Naive thymus-derived CD4-positive, alpha-beta T cell (primary cell): ENCODE results near the gene LRGUK. TPM values are rescaled to one million over a fixed set of nuclear protein-coding genes. Genes with fewer than 3 reads are reported as not detected.

ENCODE experiments used
- ATAC-seq: fragments of 150-1000 bp; cut with Tn5 transposase; 2 replicates; pipeline ENCODE4 v1.10.0; 2021; ENCODE audit warnings: mild to moderate bottlenecking, moderate library complexity
- CTCF ChIA-PET: fragments of 350-600 bp; sonication (Branson Sonifier 250); formaldehyde crosslinking; loops from one replicate; lab custom pipeline; 2021; ENCODE audit warnings: antibody characterized with exemption; lab: Charles Lee
- POLR2A ChIA-PET: fragments of 350-600 bp; sonication (Branson Sonifier 250); formaldehyde crosslinking; loops from one replicate; lab custom pipeline; 2021; ENCODE audit warnings: antibody characterized with exemption, inconsistent platforms; lab: Charles Lee
- DNase-seq, 9 donors: peaks; one replicate each; pipeline versions ENCODE4 v3.0.0 to v3.0.0-alpha.2; 2020 to 2022; ENCODE audit warnings: mixed read lengths in 1 of 9
- H3K27ac ChIP-seq: one replicate; pipeline ENCODE4 v1.7.0; 2013; ENCODE audit warnings: mild to moderate bottlenecking, low read depth, low read length, moderate library complexity
- H3K27me3 ChIP-seq, 2 donors: one replicate each; pipeline ENCODE4 v1.7.0; 2013; ENCODE audit warnings: low read length in 2 of 2, mild to moderate bottlenecking in 2 of 2, moderate library complexity in 2 of 2; ENCODE audit not compliant: control insufficient read depth in 2 of 2, insufficient read depth in 2 of 2
- H3K36me3 ChIP-seq, 3 experiments: 1 replicate in 2 of 3; 2 replicates in 1 of 3; pipeline ENCODE4 v1.7.0; 2013; ENCODE audit warnings: low read length in 3 of 3, mild to moderate bottlenecking in 3 of 3, moderate library complexity in 1 of 3; ENCODE audit not compliant: insufficient read depth in 3 of 3, control insufficient read depth in 2 of 3
- H3K4me1 ChIP-seq, 2 donors: one replicate each; pipeline ENCODE4 v1.7.0; 2013; ENCODE audit warnings: low read length in 2 of 2, mild to moderate bottlenecking in 2 of 2, moderate library complexity in 1 of 2; ENCODE audit not compliant: control insufficient read depth in 2 of 2, insufficient read depth in 2 of 2
- H3K4me3 ChIP-seq: 2 replicates; pipeline ENCODE4 v1.7.0; 2013; ENCODE audit warnings: mild to moderate bottlenecking, low read length
- H3K9me3 ChIP-seq, 3 experiments: 1 replicate in 2 of 3; 2 replicates in 1 of 3; pipeline ENCODE4 v1.7.0; 2013; ENCODE audit warnings: low read length in 3 of 3; ENCODE audit not compliant: control insufficient read depth in 2 of 3
- H3K27ac Mint-ChIP-seq, 9 donors: one replicate each; pipeline ENCODE4 v1.8.0; 2020 to 2022; ENCODE audit warnings: mixed read lengths in 9 of 9, mild to moderate bottlenecking in 8 of 9, moderate library complexity in 5 of 9, inconsistent platforms in 2 of 9
- H3K27me3 Mint-ChIP-seq, 5 donors: one replicate each; pipeline ENCODE4 v1.8.0; 2021 to 2022; ENCODE audit warnings: mixed read lengths in 5 of 5, mild to moderate bottlenecking in 1 of 5
- H3K36me3 Mint-ChIP-seq, 5 donors: one replicate each; pipeline ENCODE4 v1.8.0; 2020 to 2022; ENCODE audit warnings: mixed read lengths in 5 of 5, mild to moderate bottlenecking in 3 of 5, inconsistent platforms in 1 of 5
- H3K4me1 Mint-ChIP-seq, 7 donors: one replicate each; pipeline ENCODE4 v1.8.0; 2020 to 2022; ENCODE audit warnings: mixed read lengths in 7 of 7, mild to moderate bottlenecking in 3 of 7, inconsistent platforms in 1 of 7
- H3K4me3 Mint-ChIP-seq, 10 donors: one replicate each; pipeline ENCODE4 v1.8.0; 2020 to 2022; ENCODE audit warnings: mild to moderate bottlenecking in 10 of 10, mixed read lengths in 10 of 10, moderate library complexity in 6 of 10, inconsistent platforms in 2 of 10
- H3K9me3 Mint-ChIP-seq, 11 donors: one replicate each; pipeline ENCODE4 v1.8.0; 2020 to 2022; ENCODE audit warnings: mixed read lengths in 11 of 11, mild to moderate bottlenecking in 4 of 11, inconsistent platforms in 1 of 11, moderate library complexity in 1 of 11
- intact Hi-C, 2 donors: fragments of 100-400 bp; cut with micrococcal nuclease; formaldehyde crosslinking; loops; one replicate each; pipeline ENCODE4 v1.15.1; 2023
- polyA plus RNA-seq, 2 donors: library from polyadenylated mRNA; unstranded; fragments of 300-500 nt; fragmentation: Illumina TruSeq; gene quantifications; one replicate each; pipeline ENCODE4 v1.2.3, GENCODE V29; 2021
- total RNA-seq, 6 experiments: library from RNA in 5 of 6; stranded (reverse) in 5 of 6; gene quantifications; 1 replicate in 5 of 6; 2 replicates in 1 of 6; pipeline ENCODE4 v1.2.3 and lab custom pipeline; 2021 to 2026

Gene LRGUK
- total and polyA plus RNA-seq, 7 experiments from 2014 or later, result 0.22 to 1.0 (median 0.39) TPM; not detected in 1

DNA sequence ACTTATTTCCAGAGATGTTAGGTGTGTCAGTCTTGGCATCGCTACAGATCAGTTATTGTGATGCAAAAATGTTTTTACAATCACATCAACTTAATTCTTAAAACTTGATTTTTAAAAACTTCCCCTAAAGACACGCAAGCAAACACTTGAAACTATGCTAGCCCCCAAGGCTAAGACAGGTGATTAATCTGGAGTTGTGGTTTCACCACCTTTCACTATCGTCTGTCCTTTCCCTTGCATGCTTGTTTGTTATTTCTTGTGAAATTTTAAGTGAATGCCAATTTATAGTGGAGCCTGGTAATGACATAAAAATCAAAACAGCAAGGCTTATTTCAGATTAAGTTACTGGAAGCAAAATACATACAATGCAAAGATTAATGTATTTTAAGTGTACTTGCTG, 119.2 kb downstream of the LRGUK start:
- Histone ChIP-seq H3K4me1 (no peaks in the 10 kb centered on the region), H3K27ac (no peak overlapping the region), H3K9me3 (no peaks in the 10 kb centered on the region), H3K36me3 (no peaks in the 10 kb centered on the region), H3K27me3 (no peaks in the 10 kb centered on the region), H3K4me3 (no peak overlapping the region)
- Mint-ChIP-seq H3K9me3 (peaks cover 0 to 25% (median 7%) of the 10 kb centered on the region in 11 donors), H3K4me1 (no peaks in the 10 kb centered on the region), H3K27ac (no peak overlapping the region), H3K36me3 (no peaks in the 10 kb centered on the region), H3K4me3 (no peak overlapping the region), H3K27me3 (peaks cover 0 to 23% (median 13%) of the 10 kb centered on the region in 5 donors)
- ChIA-PET POLR2A (no interaction called here), CTCF (interaction anchor here (0.6 kb wide), 1 partner anchor 215 kb away, joined by 3 read pairs; no protein-coding TSS in a partner anchor)
- DNase-seq (no peak), ATAC-seq (no peak)
- intact Hi-C loops, result no loop called here

DNA sequence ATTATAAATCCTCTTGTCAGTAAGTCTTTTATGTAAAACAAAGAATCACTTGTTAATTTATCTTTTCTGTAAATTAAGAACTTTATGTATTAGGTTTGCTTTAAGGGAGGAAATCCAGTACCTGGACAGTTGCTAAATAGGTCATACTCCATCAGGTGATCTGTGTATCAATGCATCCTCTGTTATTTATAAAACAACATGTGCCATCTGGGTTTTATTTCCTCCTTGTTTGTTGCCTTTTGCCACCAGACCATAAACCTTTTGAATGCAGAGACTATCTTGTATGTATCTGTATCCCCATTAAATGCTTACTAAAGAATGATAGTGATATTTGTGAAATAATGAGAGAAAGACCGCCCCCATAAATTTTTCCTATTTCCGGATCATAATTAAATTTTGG, 119.6 kb downstream of the LRGUK start:
- Histone ChIP-seq H3K4me3 (no peak overlapping the region), H3K4me1 (no peaks in the 10 kb centered on the region), H3K9me3 (no peaks in the 10 kb centered on the region), H3K27ac (no peak overlapping the region), H3K27me3 (no peaks in the 10 kb centered on the region), H3K36me3 (no peaks in the 10 kb centered on the region)
- DNase-seq (no peak), ATAC-seq (no peak)
- Mint-ChIP-seq H3K36me3 (no peaks in the 10 kb centered on the region), H3K9me3 (peaks cover 0 to 21% (median 4%) of the 10 kb centered on the region in 11 donors), H3K4me1 (no peaks in the 10 kb centered on the region), H3K4me3 (no peak overlapping the region), H3K27me3 (peaks cover 0 to 23% (median 13%) of the 10 kb centered on the region in 5 donors), H3K27ac (no peak overlapping the region)
- intact Hi-C loops, result no loop called here
- POLR2A ChIA-PET, result no interaction called here
- CTCF ChIA-PET, result no interaction called here

DNA sequence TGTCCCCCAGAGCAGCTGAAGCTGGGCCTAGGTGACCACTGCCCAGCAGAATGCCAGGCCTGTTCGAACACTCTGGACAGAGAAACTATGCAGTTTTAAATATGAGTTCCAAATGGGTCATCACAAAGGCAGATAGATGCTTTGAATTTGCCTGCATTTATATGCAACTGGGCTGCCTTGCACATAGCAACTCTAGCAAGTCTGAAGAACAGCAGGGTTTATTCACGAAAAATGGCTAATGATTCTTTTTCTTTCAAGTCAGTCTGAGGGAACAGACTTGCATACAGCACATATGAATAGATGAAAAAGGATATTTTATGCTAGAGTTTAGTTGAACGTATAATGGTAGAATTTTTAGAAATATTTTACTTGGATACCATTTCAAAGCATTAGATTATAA, 121.1 kb downstream of the LRGUK start:
- H3K9me3 Mint-ChIP-seq, result peaks cover 0 to 12% (median 4%) of the 10 kb centered on the region in 11 donors
- intact Hi-C loops, result no loop called here
- Histone ChIP-seq H3K36me3 (no peaks in the 10 kb centered on the region), H3K9me3 (no peaks in the 10 kb centered on the region), H3K4me1 (no peaks in the 10 kb centered on the region), H3K4me3 (no peak overlapping the region), H3K27ac (no peak overlapping the region), H3K27me3 (no peaks in the 10 kb centered on the region)
- ChIA-PET POLR2A (no interaction called here), CTCF (no interaction called here)
- no peaks in the 10 kb centered on the region for H3K36me3 Mint-ChIP-seq
- peaks cover 0 to 23% (median 13%) of the 10 kb centered on the region in 5 donors for H3K27me3 Mint-ChIP-seq
- DNase-seq (no peak), ATAC-seq (no peak)
- no peak overlapping the region for H3K27ac Mint-ChIP-seq
- H3K4me1 Mint-ChIP-seq, result no peaks in the 10 kb centered on the region
- H3K4me3 Mint-ChIP-seq, result no peak overlapping the region

DNA sequence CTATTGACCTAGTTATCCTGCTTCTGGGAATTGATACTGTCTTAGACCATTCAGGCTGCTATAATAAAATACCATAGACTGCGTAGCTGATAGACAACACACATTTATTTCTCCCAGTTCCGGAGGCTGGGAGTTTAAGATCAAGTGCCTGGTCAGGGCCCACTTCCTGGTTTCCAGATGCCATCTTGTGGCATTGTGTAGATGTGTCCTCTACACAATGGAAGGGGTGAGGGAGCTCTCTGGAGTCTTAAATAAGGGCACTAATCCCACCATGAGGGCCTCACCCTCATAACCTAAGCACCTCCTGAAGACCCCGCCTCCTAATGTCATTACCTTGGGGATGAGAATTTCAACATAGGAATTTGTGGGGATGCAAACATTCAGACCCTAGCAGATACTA, 127.2 kb downstream of the LRGUK start:
- H3K27ac ChIP-seq, result no peak overlapping the region
- no peaks in the 10 kb centered on the region for H3K36me3 ChIP-seq
- H3K4me1 ChIP-seq, result no peaks in the 10 kb centered on the region
- intact Hi-C loops, result no loop called here
- H3K27me3 ChIP-seq, result no peaks in the 10 kb centered on the region
- Mint-ChIP-seq H3K9me3 (peaks cover 0 to 12% (median 4%) of the 10 kb centered on the region in 11 donors), H3K27me3 (peaks cover 0 to 18% (median 8%) of the 10 kb centered on the region in 5 donors), H3K4me3 (no peak overlapping the region), H3K4me1 (no peaks in the 10 kb centered on the region), H3K27ac (no peak overlapping the region), H3K36me3 (peaks cover 0 to 4% (median 0%) of the 10 kb centered on the region in 5 donors)
- H3K4me3 ChIP-seq, result no peak overlapping the region
- CTCF ChIA-PET, result no interaction called here
- POLR2A ChIA-PET, result no interaction called here
- no peak for ATAC-seq
- DNase-seq, result no peak
- no peaks in the 10 kb centered on the region for H3K9me3 ChIP-seq

- intact Hi-C loops, result no loop called here
- POLR2A ChIA-PET, result no interaction called here
- H3K27ac Mint-ChIP-seq, result no peak overlapping the region
- DNase-seq (no peak), ATAC-seq (no peak)
- H3K4me1 Mint-ChIP-seq, result no peaks in the 10 kb centered on the region
- Histone ChIP-seq H3K27me3 (no peaks in the 10 kb centered on the region), H3K4me3 (no peak overlapping the region), H3K4me1 (no peaks in the 10 kb centered on the region), H3K9me3 (no peaks in the 10 kb centered on the region), H3K36me3 (no peaks in the 10 kb centered on the region), H3K27ac (no peak overlapping the region)
- H3K4me3 Mint-ChIP-seq, result no peak overlapping the region
- peaks cover 0 to 12% (median 4%) of the 10 kb centered on the region in 11 donors for H3K9me3 Mint-ChIP-seq
- CTCF ChIA-PET, result no interaction called here
- H3K27me3 Mint-ChIP-seq, result peaks cover 0 to 9% (median 4%) of the 10 kb centered on the region in 5 donors
- H3K36me3 Mint-ChIP-seq, result peaks cover 0 to 4% (median 0%) of the 10 kb centered on the region in 5 donors
Measured at GRCh38 chr7:134255814-134256213, 128.7 kb downstream of the LRGUK start.

DNA sequence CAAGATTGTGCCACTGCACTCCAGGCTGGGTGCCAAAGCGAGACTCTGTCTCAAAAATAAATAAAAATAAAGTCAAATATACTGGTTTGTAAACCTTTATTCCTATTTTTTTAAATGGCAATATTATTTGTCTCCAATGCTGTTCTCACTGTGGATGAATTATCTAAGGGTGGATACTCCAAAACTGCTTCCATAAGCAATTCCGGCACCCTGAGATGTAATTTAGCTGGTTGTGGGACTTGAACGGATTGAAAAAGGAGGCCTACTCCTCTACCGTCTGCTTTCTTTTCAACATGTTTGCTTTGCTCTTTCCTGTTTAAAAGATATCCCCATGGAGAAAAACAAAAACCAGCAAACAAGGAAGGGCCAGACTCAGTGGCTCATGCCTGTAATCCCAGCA, 135.2 kb downstream of the LRGUK start:
- H3K9me3 Mint-ChIP-seq, result peaks cover 4 to 19% (median 12%) of the 10 kb centered on the region in 11 donors
- peaks cover 0 to 2% (median 0%) of the 10 kb centered on the region in 3 experiments for H3K9me3 ChIP-seq
- no peaks in the 10 kb centered on the region for H3K4me1 ChIP-seq
- no peak overlapping the region for H3K4me3 Mint-ChIP-seq
- no peaks in the 10 kb centered on the region for H3K4me1 Mint-ChIP-seq
- H3K27ac ChIP-seq, result no peak overlapping the region
- ATAC-seq, result no peak
- no peaks in the 10 kb centered on the region for H3K36me3 ChIP-seq
- no peak overlapping the region for H3K4me3 ChIP-seq
- intact Hi-C loops, result no loop called here
- DNase-seq, result no peak
- ChIA-PET POLR2A (no interaction called here), CTCF (no interaction called here)
- peaks cover 0 to 6% (median 0%) of the 10 kb centered on the region in 5 donors for H3K36me3 Mint-ChIP-seq
- H3K27me3 Mint-ChIP-seq, result peaks cover 0 to 10% (median 5%) of the 10 kb centered on the region in 5 donors
- no peak overlapping the region for H3K27ac Mint-ChIP-seq
- no peaks in the 10 kb centered on the region for H3K27me3 ChIP-seq

DNA sequence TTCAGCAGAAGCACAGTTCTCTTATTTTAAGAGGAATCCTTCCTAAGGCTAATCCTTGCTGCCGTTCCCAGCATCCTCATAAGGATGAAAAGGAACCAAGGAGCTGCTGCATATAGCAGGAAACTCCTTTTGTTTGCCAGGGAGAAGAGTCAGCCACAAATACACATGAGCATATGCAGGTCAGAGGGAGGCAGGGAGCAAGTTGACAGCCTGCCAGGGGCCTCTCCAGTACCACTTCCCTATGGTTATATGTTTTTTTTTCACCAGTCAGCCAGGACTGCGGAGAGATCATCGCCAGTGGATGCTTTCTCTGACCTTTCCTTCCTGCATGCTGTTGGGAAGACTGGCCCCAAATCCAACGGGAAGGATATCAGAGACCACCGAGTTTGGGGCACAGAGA, 149.8 kb downstream of the LRGUK start:
- DNase-seq, result no peak
- Histone ChIP-seq H3K27me3 (no peaks in the 10 kb centered on the region), H3K4me1 (no peaks in the 10 kb centered on the region), H3K36me3 (no peaks in the 10 kb centered on the region), H3K4me3 (no peak overlapping the region), H3K9me3 (no peaks in the 10 kb centered on the region), H3K27ac (no peak overlapping the region)
- POLR2A ChIA-PET, result no interaction called here
- Mint-ChIP-seq H3K27ac (no peak overlapping the region), H3K4me1 (peaks cover 0 to 2% (median 0%) of the 10 kb centered on the region in 7 donors), H3K27me3 (peaks cover 36 to 47% (median 41%) of the 10 kb centered on the region in 5 donors), H3K9me3 (peaks cover 0 to 2% (median 0%) of the 10 kb centered on the region in 11 donors), H3K4me3 (no peak overlapping the region), H3K36me3 (no peaks in the 10 kb centered on the region)
- intact Hi-C loops, result no loop called here
- CTCF ChIA-PET, result no interaction called here
- no peak for ATAC-seq
